Measurements from ENCODE around the gene ADCY1.

ADCY1 gene

GRCh38 chr7:45578467-45578866 is 4.3 kb downstream of the ADCY1 start:
- no peak for DNase-seq

GRCh38 chr7:45579391-45579801 is 5.2 kb downstream of the ADCY1 start:
- no peak for DNase-seq

- DNase-seq, result no peak
Observed at GRCh38 chr7:45580053-45580872, 6.1 kb downstream of the ADCY1 start.

- DNase-seq, result no peak
Observed at GRCh38 chr7:45581271-45581780, 7.2 kb downstream of the ADCY1 start.

DNA sequence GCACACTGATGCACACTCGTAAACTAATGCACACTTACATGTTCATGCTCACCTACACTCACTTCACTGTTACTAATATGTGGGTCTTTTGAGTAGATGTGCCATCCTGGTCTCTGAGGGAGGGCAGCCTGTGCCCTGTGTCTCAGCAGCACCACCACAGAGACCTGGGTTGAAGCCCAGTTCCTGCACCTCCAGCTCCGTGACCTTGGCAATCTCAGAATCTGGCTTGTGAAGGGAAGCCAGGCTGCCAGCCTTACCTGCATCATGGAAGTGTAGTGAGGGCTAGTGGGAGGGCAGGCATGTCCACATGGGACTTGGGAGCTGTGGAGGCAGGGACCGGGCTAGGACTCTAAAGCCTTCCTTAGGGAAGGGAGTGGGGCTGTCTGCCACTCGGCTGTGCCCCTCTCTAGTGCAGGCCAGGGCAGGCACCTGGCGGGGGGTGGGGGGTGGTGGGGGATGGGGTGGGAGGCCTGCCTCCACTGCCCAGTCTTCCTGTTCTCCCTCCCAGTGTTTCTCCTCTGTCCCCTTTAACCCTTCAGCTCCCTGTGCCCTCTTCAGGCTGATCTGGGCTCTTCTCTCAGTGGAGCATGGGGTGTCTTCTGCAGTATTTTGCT is 8.1 kb downstream of the ADCY1 start:
- no peak for DNase-seq

- DNase-seq, result no peak
Observed at GRCh38 chr7:45582868-45583277, 8.7 kb downstream of the ADCY1 start.

- no peak for DNase-seq
Observed at GRCh38 chr7:45583296-45583695, 9.1 kb downstream of the ADCY1 start.

DNA sequence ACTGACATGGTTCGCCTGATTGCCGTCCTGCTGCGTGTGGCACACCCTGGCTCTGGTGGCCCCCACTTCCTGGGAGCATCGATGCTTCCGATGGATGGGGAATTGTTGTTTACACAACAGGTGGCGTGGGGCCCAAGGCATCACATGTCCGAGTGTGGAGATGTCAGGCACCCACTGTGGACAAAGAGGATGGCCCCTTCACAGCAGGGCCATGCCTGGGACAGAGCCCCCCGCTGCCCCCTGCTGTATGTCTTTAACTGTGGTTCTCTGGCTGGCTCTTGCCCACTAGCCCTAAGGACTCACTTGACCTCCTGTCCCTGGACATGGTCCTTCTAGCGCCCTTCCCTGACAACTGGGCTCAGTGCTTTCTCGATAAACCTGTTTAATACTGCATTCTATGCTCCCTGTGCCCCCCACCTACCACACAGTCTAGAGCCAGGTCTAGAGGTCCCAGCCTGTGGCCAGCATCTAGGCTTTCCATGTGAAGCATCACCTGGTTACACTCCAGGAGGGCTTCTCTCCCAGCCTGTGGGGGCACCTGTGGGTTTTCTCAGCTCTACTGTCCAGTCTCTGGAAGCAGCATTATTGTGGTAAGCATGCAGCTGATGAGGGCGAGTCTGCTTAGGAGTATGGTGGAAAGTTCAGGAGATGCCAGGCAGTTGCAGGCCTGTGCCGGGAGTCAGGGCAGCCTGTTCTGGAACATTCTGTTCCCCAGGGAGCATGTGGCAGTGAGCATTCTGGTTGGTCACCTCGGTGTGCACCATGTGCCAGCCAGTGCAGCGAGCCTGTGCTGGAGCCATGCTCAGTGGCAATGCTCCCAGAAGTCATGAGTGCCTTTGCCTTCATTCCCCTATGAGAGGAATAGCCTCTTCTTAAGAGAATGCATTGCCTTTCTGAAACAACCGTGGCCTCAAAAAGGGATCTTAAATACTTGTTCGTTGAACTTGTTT is 10.4 kb downstream of the ADCY1 start:
- DNase-seq, result no peak

DNA sequence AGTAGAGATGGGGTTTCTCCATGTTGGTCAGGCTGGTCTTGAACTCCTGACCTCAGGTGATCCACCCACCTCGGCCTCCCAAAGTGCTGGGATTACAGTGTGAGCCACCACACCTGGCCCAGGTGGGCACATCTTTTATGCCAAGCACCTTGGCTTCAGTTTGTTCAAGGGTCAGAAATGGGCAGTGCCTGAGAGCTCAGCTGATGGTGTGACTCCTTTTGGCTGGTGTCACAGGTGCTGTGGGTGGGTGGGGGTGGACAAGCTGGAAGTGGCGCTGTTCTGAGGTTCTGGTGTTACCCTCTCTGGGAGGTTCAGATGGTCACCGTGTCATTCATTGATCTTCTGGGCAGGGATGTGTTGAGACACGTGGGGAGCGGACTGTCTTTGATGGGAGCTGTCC is 11.5 kb downstream of the ADCY1 start:
- no peak for DNase-seq

DNA sequence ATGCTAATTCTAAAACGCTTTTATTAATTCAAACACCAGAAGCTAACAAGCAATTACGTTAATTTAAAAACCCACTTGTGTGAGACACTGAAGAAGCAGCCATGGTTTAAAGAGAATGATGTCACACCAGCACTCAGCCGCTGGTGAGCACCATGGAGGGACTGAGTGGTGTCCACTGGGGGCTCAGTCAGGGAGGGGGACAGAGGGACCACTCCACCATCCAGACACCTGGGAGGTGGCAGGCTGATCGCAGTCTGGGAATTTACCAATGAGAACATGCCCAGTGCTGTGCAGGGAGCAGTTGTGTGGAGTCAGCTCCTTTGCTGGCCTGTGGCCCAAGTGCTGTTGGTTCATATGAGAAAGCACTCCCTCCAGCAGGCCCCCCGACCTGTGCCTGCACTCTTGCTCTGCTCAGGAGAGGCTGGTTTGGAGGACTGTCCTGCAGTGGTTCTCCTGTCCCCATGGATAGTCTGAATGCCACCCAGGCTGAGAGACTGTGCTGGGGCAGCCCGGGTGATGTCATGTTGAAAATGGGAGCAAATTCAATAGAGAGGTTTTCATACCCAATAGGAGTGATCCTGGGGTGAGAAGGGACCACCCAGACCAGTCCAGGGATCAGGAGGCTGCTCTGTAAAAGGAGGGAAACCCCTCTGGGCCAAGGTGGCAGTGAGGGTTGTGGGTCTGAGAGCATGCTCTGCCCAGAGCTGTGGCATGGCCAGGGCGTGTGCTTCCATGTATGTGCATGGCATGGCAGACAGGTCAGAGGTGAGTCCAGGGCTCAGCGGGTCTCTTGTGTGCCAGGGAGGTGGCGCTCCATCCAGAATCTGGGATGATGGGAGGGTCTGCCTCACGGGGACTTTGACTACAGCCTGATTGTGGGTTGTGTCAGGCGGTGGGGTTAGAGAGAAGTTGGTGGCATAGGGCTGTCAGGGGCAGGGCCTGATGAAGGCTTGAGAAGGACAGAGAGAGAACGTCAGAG is 12.7 kb downstream of the ADCY1 start:
- no peak for DNase-seq

- DNase-seq, result no peak
Observed at GRCh38 chr7:45588466-45588865, 14.3 kb downstream of the ADCY1 start.

GRCh38 chr7:45589061-45589460 is 14.9 kb downstream of the ADCY1 start:
- DNase-seq, result no peak

GRCh38 chr7:45589915-45590678 is 15.9 kb downstream of the ADCY1 start:
- no peak for DNase-seq

GRCh38 chr7:45590679-45591057 is 16.5 kb downstream of the ADCY1 start:
- DNase-seq, result no peak

DNA sequence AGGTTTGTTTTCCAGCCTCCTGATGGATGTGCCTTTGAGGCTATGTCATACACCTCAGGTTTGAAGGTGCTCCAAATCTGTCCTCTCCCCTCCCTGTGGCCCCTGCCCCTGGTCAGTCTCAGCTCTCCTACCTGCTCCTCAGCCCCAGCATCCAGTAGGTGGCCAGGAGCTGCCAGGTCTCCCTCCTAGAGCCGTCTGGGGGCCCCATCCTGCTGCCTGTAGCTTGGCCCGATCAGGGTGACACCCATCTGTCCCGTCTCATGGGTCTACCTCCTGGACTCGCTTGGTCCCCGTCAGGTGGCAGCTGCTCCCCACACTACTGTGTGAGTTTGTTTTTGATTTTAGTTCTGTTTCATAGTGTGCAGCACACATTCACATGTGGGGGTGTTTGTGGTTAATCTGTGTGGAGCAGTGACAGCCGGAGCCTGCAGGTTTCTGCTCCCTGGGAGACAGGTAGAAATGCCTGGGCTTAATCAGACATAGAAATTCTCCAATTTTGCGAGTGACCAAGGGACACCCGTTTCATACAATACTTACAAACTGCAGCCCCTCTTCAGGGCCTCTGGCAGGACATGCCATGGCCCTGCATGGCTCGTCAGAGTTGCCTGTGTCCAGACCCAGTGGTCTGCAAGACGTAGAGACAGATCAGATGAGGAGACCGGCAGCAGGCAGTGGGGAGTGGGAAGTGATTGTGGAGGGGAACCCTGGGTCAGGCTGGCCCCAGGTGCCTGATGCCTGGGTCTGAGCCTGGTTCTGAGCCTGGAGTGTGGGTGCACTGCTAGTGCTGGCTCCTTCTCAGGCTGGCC is 17.1 kb downstream of the ADCY1 start:
- no peak for DNase-seq

- DNase-seq, result no peak
Observed at GRCh38 chr7:45592230-45592991, 18.2 kb downstream of the ADCY1 start.

DNA sequence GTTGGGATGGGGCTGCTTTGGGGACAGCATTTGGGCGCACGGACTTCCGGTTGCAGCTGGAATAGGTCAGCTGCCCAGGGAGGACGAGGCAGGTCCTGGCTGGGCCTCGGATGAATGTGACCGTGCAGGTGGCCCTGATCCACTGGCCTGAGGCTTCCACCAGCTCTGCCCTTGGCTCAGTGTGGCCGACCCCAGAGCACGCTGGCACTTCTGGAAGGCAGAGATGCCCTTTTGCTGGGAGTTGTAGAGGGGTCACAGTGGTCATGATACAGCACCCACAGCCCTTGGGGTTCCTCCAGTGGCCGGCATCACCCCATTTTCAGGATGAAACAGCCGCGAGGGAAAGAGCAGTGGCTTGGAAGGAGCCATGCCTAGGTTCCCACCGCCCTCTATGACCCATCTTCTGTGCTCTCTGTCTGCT is 19.0 kb downstream of the ADCY1 start:
- DNase-seq, result no peak

DNA sequence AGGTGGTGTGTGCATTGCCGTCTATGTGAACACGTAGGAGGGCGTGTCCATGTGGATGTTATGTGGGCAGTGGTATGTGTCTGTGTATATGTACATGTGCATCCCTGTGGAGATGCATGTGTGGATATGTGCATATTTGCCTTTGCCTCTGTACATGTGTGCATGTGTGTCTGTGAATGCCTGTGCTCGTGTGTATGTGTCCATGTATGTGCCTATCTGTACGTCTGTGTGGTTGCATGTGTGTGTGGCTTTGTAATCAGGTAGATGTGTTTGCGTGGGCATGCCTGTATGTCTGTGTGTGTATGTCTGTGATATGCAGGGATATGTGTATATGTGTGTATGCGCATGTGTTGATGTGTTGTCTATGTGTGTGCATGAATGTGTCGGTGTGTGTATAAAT is 19.7 kb downstream of the ADCY1 start:
- DNase-seq, result no peak

DNA sequence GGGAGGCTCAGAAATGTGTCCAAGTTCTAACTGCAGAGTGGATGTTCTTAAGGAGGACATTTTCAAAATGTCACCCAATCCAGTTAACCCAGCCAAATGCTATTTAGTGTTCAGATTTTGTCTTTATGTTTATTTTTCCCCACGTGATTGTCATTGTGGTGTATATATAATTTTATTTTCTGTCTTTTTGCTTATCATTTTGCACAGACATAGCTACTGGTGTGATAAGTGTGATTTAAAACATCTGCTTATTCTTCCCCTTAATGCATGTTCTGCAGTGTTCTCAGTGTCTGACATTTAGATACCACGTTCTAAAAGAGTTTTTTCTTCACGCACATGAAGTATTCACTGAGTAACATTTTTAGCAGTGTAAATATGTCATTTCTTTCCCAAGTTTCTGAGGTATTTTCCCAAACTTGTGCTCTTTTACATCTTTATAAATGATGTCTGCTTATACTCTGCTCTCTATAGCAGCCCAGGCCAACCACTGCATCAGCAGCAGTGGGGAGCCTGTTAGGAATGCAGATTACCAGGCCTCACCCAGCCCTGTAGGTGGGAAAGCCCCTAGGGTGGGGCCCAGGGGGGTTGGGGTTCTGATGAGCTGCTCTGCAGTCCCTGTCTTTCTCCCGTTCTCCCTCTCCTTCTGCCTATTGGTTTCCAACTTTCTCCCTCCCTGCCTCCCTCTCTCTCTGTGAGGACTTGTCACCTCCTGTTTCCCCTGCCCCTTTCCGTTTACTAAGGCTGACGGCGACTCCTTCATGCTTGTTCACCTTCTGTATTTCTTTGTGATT is 20.8 kb downstream of the ADCY1 start:
- DNase-seq, result no peak
